HL-60/S4 treated with retinoic acid at 250 ng/mL for 4 days and 3 days (cell line): ENCODE data around the gene ACTN2.

Experiments used
- in situ Hi-C: fragments of 300-500 bp; cut with MboI; formaldehyde crosslinking; loops from 2 replicates; pipeline ENCODE4 v1.7.0; 2022; ENCODE audit warnings: low sequenced_read_pairs

Gene ACTN2

DNA sequence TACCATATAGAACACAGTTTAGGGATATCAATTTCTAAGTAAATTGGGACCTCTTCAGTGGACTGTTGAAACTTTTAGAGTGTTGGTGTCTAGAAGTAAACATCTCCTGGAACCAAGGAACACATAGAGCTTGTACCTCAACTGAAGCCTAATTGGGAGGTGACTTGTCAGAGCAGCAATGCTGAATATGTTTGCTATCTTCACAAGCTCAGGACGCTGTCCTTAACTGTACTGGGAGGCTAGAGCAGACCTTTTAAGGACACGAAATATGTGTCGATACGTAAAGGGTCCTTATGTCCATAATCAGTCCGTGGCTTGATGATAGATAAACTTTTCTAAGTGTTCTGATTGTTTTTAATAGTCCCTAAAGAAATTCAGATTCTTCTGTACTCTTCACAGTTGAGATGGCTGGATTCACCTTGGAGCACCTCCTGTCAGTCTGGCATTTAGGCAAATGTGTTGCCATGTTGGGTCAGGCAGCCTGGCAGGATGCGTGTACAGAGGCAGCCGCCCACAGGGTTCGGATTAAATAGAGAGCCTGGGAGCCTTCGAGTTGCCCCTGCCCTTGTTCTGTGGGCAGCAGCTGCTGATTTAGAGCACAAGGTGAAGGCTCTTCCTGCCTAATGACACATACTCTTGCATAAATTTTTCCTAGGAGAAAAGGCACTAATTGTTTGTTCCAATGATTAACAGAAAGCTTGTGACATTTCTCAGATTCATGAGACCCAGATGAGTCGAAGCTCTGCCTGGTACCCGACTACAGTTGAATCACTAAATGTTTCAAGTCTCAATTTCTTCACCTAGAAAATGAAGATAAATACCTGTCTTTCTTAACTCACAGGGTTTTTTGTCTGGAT is 3.6 kb downstream of the ACTN2 start:
- in situ Hi-C loops, result no loop called here

DNA sequence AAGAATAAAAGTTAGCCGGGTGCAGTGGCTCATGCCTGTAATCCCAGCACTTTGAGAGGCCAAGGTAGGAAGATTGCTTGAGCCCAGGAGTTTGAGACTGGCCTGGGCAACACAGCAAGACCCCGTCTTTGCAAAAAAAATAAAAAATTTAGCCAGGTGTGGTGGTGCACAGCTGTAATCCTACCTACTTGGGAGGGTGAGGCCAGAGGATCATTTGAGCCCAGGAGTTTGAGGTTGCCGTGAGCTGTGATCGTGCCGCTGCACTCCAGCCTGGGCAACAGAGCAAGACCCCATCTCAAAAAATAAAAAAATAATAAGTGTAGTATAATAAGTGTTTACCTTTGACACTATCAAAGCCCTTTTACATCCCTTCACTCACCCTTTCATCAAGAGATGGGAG is 5.0 kb downstream of the ACTN2 start:
- in situ Hi-C loops, result no loop called here

DNA sequence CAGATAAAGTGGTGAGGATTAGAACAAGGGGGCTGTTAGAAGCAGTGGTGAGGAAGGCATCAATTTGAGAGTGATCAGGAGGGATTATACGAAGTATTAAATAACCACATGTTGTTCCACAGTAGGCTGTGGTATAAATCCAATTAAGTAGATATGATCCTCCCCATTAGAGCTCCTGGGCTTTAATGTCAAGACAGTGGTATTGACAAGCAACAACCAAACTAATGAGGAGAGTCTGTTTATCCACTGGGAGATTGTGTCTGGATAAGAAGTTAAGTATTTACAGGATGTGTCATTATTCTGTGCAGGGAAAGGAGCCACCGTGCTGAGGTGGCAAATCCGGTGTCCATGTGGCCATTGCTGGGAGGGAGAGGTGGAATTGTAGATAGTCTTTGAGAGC is 5.8 kb downstream of the ACTN2 start:
- in situ Hi-C loops, result no loop called here

DNA sequence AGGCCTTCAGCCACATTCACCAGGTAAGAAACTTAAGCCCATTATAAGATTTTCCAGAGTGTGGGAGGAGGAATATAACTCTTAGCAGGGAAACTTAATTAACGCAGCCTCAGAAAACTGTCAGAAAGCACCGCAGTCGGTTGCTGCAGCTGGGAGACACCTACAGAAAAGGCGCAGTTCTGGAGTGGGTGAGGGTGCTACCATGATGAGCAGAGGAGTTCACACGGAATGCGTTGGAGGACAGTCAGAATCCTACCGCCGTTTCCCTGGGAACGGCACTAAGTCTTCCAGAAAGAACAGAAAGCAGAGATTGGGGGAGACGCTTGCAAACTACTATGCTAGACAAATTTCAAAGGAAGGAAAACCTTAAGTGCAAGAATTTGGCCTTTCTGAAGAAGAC is 6.4 kb downstream of the ACTN2 start:
- in situ Hi-C loops, result no loop called here

DNA sequence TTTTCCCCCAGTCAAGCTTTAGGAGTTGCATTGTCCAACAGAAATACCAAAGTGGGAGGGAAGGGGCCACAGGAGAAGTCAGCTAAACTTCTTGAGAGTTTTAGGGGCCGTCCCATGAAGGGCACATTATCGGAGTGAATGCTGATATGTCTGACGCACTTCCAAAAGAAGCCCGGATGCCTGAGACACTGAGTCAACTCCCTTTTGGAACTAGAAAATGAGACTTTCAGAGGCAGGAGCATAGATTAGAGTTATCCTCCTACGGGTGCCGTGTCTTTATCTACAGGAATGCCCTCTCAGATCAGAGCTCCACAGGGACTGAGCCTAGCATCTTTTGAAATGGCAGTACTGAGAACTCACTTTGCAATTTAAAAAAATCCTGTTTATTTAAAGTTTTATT is 13.1 kb downstream of the ACTN2 start:
- in situ Hi-C loops, result no loop called here

DNA sequence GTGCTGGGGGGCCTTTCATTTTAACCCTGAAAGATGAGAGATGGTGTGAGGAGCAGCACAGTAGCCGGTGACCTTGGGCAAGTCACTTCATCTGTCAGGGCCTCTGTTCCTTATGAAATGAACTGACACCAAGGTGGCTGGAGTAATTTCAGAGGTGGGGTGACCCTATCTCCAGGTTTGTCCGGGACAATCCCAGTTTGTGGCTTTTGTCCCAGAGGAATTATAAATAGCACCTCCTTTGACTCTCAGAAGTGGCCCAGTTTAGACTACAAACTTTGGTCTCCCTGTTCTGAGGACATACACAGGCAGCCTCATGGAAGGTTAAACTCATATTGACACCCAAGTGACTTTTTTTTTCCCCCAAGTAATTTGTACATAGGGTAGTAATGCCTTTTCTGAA is 14.6 kb downstream of the ACTN2 start:
- in situ Hi-C loops, result no loop called here

DNA sequence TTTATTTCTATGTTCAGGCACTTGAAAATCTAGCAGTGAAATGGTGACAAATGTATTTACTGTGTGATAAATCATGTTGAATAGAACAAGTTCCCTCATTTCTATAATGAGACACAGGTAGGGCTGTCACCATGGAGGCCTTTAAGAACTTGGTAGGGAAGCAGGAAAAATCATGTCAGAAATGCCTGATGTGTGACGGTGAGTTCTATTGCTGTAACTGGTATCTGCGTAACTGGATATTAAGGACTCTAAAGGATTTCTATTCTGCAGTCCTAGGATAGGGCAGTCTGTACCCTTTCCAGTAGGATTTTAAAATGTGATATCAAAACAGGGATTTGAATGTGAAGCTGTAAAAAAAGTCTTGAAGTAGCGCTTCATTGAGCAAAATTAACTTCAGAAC is 15.5 kb downstream of the ACTN2 start:
- in situ Hi-C loops, result no loop called here

DNA sequence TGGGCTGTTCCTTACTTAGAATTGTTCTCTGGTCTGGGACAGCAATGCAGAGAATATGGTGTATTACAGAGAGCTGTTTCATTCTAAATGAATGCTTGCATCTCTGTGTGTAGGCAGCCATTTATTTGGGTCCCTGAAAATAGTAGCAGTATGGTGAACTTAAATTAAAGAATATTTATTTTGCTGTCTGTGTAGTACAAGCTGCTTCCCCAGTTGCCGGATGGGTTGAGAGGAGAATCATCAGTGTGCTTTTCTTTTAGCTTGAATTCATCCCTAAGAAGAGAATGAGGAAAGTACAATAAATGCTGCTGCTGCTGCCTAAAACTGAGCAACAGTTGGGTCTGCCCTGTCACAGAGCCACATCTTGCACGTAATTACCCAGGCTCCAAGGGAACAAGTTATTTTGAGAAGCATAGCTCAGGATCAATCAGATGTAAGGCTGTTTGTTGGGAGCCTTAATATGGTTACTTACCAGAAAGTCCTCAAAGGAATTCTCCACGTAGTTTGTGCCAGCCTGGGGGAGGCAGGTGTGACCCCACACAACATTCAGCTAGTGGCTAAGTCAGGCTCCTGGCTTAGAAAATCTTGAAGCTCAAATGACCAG is 16.6 kb downstream of the ACTN2 start:
- in situ Hi-C loops, result no loop called here

DNA sequence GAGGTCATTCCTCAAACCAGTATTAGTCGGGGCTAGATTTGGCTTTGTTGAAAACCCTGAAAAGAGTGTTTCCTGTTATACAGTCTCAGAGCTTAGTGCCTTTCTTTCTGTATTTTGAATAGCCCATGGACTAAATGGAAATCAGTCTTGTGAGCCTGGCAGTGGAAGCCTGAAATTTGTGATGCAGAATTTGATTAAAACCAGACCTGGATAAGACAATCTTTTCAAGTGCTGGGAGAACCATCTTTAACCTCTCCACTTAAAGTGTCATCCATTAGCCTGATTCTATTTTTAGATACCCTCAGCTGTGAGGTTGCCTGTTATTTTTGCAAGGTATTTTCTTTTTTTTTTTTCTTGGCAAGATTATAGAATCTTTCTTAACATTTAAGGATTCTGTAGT is 19.5 kb downstream of the ACTN2 start:
- in situ Hi-C loops, result no loop called here

DNA sequence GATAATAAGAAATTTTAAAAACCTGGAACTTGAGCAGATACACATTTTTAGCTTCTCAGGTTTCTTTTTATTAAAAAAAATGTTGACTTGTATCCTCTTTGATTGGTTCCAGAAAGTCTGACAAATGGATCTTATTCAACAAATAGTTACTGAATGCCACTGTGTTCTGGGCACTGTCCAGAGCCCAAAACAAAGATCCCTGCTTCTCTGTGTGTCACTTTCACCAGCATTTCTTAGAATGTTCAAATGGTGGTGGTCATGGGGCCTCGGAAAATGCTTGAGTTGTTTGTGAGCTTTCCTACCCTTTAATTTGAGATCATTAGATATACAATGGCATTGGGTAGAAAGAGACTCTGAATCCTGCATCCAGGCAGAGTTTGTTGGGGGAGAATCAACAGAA is 19.9 kb downstream of the ACTN2 start:
- in situ Hi-C loops, result no loop called here

DNA sequence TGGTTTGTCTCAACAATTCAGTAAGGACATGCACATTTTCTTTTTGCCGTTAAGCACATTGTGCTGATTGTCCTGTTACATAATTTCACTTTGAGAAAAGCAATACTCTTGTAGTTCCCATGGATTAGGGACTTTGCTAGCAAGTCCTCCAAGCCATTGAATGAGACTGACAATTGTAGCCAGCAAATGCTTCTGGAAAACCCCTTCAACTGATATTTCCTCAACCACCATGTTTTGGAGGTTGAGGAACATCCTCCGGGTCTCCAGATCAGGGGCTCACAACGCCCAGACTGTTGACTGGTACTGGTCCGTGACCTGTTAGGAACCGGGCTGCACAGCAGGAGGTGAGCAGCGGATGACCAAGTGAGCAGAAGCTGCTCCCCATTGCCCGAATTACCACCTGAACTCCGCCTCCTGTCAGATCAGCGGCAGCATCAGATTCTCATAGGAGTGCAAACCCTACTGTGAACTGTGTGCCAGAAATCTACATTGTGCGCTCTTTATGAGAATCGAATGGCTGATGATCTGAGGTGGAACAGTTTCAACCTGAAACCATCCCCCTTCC is 24.1 kb downstream of the ACTN2 start:
- in situ Hi-C loops, result no loop called here

DNA sequence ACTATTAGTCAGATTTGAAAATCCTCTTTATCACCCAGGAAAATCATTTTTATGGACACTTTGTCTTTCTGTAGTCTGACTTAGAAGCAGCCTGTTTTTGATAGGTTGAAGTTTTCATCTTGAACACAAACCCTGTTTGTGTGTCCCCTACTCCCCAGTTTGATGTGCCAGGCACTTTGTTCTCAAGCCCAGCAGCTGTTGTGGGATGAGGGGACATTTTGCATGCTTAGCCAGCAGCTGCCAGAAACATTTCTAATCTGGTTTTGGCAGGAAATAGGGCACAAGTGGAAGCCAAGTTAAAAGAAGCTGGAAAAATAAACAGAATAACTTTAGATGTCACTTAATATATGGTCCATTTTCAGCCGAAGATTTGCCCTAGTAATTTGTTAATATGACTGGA is 29.9 kb downstream of the ACTN2 start:
- in situ Hi-C loops, result no loop called here

DNA sequence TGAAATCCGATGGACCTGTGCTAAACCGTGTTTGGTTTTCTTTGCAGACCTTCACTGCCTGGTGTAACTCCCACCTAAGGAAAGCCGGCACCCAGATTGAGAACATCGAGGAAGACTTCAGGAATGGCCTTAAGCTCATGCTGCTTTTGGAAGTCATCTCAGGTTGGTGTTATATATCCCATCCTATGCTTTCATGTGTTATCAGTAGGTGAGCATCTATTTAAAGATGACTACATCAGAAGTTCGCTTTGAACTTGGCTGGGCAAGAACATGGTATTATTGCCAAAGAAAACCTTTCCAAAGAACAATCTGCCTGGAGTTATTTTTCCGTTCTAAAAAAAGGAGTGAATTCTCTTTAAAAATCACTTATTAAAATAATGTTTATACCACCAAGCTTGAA is 31.5 kb downstream of the ACTN2 start:
- in situ Hi-C loops, result no loop called here

DNA sequence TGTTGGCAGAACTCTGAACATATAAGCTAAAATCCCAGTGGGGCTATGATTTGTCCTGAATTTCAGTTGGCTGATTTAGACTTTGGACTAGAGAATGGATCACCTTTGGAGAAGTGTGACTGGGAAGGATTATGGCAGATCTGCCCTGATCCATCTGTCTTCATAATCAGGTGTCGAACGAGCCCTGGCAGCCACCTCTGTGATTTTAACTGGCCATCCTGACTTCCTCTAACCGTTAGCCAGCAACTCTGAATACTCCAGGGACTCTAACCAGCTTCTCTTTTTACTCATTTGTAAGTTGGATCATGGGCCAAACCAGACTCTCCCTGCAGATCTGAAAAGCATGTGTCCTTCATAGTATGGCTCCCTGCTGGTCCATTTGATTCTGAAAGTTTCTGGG is 32.0 kb downstream of the ACTN2 start:
- in situ Hi-C loops, result no loop called here

DNA sequence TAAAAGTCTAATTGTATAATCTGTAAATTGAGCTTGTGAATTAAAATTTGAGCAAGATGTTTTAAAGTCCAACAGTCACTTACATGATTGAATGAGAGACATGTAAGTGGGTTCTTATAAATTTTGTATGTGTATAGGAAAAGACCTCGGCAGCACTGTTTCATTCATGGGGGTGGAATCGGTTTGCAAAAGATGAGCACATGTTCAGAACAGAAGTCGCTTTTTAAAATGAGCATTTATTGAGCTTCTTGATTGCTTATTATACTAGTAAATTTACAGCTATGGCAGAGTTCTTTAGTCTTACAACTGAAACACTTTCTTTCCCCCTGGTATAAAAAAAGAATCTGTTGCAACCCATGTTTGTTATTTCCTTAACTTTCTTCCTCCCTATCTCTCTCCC is 33.9 kb downstream of the ACTN2 start:
- in situ Hi-C loops, result no loop called here

DNA sequence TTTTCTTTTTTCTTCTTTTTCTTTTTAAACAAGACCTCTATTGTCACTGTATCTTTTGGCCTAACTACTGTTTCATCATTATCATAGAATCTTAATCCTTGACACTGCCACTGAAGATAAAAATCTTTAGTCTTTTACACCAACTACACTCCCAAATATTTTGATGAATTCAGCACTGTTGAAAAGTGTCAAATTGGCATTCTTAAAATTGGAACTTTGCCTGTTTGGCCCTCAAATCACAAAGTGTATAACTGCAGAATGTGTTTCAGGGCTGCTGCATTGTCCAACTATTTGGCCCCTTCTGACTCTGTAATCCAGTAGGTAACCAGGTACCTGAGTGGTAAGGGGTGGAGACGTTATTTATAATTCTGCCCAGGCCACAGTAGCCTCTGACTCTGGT is 34.3 kb downstream of the ACTN2 start:
- in situ Hi-C loops, result no loop called here

DNA sequence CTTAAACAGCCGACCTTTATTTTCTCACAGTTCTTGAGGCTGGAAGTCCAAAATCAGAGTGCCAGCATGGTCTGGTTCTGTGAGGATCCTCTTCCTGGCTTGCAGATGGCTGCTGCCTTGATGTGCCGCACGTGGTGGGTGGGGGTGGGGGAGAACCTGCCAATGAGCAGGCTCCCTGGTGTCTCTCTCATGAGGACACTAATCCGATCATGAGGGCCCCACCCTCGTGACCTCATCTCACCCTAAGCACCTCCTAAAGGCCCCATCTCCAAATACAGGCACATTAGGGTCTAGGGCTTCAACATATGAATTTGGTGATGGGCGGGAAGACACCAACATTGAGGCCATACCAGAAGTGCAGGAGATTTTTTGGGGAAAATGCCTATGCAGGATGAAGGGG is 37.8 kb downstream of the ACTN2 start:
- in situ Hi-C loops, result no loop called here

DNA sequence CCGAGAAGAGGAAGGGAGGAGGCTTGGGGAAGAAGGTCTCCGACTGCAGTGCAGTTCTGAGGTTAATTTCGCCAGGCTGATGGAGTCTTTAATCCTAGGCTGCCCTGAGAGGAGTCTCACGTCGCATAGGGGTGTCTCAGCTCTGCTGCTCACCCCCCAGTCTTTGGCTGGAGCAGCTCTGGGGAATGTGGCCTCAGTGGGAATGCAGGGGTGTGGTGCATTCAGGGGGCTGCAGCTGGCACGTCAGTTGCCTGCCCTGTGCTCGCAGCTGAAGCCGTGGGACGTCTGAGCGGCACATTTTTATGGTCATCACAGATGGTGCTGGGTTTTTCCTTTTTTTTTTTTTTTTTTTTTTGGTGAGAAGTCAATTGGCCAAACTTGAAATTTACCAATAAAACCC is 38.2 kb downstream of the ACTN2 start:
- in situ Hi-C loops, result no loop called here

DNA sequence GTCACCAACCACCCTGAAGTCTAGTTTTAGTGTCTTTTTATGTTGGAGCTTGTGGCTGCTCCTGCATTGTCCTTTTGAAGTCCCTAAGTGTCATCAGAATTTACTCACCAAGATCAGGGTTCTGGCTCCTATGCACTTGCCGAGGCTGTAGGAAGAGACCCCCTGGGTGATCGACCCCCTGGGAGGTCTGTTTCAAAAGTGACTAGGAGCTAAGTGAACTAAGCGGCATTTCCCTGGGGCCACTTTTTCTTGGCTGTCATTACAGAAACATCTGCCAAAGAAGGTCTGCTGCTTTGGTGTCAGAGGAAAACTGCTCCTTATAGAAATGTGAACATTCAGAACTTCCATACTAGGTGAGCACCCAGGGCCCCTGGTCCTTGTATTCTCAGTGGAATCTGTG is 39.4 kb downstream of the ACTN2 start:
- in situ Hi-C loops, result no loop called here

DNA sequence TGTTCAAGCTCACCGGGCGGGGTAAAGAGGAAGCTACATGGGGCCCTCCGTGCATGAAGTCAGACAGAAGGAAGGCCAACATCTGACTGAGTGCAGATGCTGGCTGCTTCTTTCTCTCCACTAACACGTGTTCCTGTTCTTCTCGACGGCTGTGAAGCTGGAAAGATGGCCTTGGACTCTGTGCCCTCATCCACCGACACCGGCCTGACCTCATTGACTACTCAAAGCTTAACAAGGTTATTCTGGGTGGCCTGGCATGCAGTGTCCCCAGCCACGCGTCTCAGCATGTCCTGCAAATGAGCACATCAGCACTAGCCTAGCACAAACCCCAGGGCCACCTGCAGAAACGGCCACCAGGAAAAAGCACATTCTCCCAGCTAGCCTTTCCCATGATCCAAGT is 41.2 kb downstream of the ACTN2 start:
- in situ Hi-C loops, result no loop called here

DNA sequence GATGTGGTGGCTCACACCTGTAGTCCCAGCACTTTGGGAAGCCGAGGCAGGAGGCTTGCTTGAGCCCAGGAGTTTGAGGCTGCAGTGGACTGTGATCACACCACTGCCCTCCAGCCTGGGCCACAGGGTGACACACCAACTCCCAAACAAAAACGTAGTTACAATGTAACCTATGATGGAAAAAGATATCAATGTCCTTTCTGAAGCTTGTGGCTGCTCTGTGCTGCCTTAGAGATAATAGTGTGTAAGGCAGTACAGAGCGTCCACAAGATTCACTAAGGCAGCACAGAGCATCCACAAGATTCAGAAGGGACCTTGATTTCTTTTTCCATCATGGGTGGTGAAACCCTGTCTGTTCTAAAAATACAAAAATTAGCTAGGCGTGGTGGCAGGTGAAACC is 42.5 kb downstream of the ACTN2 start:
- in situ Hi-C loops, result no loop called here

DNA sequence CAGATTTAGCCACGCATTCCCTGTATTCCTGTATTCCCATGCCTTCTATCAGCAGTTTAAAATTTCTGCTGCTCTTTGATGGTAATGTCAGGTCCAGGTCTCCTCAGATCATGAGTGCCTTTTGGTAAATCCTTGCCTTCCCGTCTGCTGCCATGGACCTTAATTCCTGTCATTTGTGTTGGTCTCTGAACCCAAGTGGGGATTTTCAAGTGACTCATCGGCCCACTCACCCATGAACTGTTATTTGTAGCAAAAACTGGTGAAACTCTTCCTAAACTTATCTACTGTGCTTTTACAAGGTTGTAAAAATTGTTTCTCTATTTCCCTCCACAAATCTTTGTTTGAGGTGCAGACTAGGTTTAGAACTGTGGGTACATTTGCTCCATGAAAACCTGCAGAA is 47.4 kb downstream of the ACTN2 start:
- in situ Hi-C loops, result no loop called here
